Lung microvascular endothelial cell (primary cell): Measurements from ENCODE around the gene NACAD. TPM values are rescaled to one million over a fixed set of nuclear protein-coding genes. Genes with fewer than 3 reads are reported as not detected.
"Not testable (repeated sequence)": the region's sequence is repeated elsewhere in the genome, so short reads cannot be mapped to it uniquely, and the experiment has no call there.

Experiments used
- DNase-seq, 2 donors: peaks; one replicate each; pipeline versions ENCODE4 v3.0.0 to v3.0.0-alpha.2; 2010; ENCODE audit warnings: low read depth in 2 of 2
- total RNA-seq: library from RNA; depleted of rRNA; stranded (reverse); fragments of >200 nt; gene quantifications from 2 replicates; pipeline ENCODE4 v1.2.1, GENCODE V29; 2014

NACAD gene
- total RNA-seq, 1 donor from 2014 or later = 0.79 TPM

- no peak for DNase-seq
These were observed 28.8 kb upstream of the NACAD start for GRCh38 chr7:45117582-45117981.

GRCh38 chr7:45116048-45116447 is 27.3 kb upstream of the NACAD start:
- DNase-seq = no peak

- DNase-seq = no peak
These were observed 26.2 kb upstream of the NACAD start for GRCh38 chr7:45114926-45115325.

GRCh38 chr7:45114257-45114656 is 25.5 kb upstream of the NACAD start:
- DNase-seq = not testable (repeated sequence)

- DNase-seq = no peak
These were observed 23.9 kb upstream of the NACAD start for GRCh38 chr7:45112648-45113047.

GRCh38 chr7:45111298-45112223 is 22.8 kb upstream of the NACAD start, which contains the start of gene TBRG4:
TSS of gene TBRG4 (minus strand) at chr7:45111697. CDS start at chr7:45109237, 2,460 bp downstream.
- DNase-seq = peak; percentile 95 to 96

- DNase-seq = no peak
These were observed 20.1 kb upstream of the NACAD start for GRCh38 chr7:45108863-45109262.

GRCh38 chr7:45107356-45107755 is 18.6 kb upstream of the NACAD start:
- DNase-seq = no peak

GRCh38 chr7:45106820-45107219 is 18.1 kb upstream of the NACAD start:
- no peak for DNase-seq

GRCh38 chr7:45105588-45106188 is 16.9 kb upstream of the NACAD start:
- no peak for DNase-seq

- DNase-seq = no peak
These were observed 16.2 kb upstream of the NACAD start for GRCh38 chr7:45104844-45105587.

GRCh38 chr7:45103958-45104843 is 15.4 kb upstream of the NACAD start:
- DNase-seq = no peak

- DNase-seq = no peak
These were observed 14.3 kb upstream of the NACAD start for GRCh38 chr7:45102785-45103712.

- DNase-seq = no peak
These were observed 13.0 kb upstream of the NACAD start for GRCh38 chr7:45101748-45102147.

- DNase-seq = no peak
These were observed 12.2 kb upstream of the NACAD start for GRCh38 chr7:45100761-45101480.

GRCh38 chr7:45099891-45100760 is 11.4 kb upstream of the NACAD start:
- DNase-seq = no peak

- no peak for DNase-seq
These were observed 10.4 kb upstream of the NACAD start for GRCh38 chr7:45098983-45099839.

- no peak for DNase-seq
These were observed 4.1 kb upstream of the NACAD start for GRCh38 chr7:45092931-45093235.
